Endothelial cell of coronary artery (primary cell): ENCODE measurements around the gene FGF3. TPM values are rescaled to one million over a fixed set of nuclear protein-coding genes. Genes with fewer than 3 reads are reported as not detected.

Source experiments
- total RNA-seq: library from RNA; depleted of rRNA; stranded (reverse); fragments of >200 nt; gene quantifications from 2 replicates; pipeline ENCODE4 v1.2.3, GENCODE V29; 2014

Gene FGF3
- total RNA-seq: not detected in 2 replicates

GRCh38 chr11:69818603-69819441, at the start of gene FGF3:
TSS of gene FGF3 (minus strand) at chr11:69819416. CDS start at chr11:69818933, 483 bp downstream.

GRCh38 chr11:69775163-69775755, 44.0 kb downstream of the FGF3 start, which contains the start of gene FGF4:
TSS of gene FGF4 (minus strand) at chr11:69775341. CDS start at chr11:69775084, 257 bp downstream.

Other genes with a start within 250 kb of the FGF3 start
- gene CCND1, start 178.3 kb downstream of the FGF3 start, total RNA-seq: 152 and 255 TPM in 2 replicates
- 14.3 and 22.4 TPM in 2 replicates for gene LTO1, start 144.1 kb downstream of the FGF3 start, total RNA-seq
- gene FGF19, start 115.4 kb downstream of the FGF3 start, total RNA-seq: not detected in 2 replicates
- not detected in 2 replicates for gene FGF4, start 44.1 kb downstream of the FGF3 start, total RNA-seq